H1 (cell line): Measurements from ENCODE around the gene PRR23E. TPM values are rescaled to one million over a fixed set of nuclear protein-coding genes. Genes with fewer than 3 reads are reported as not detected.

Source experiments
- CTCF ChIA-PET: fragments of 300-600 bp; sonication (Branson Sonifier 250); formaldehyde crosslinking; loops from one replicate; lab custom pipeline; 2021; ENCODE audit not compliant: partially characterized antibody; lab: Charles Lee
- POLR2A ChIA-PET: fragments of 300-600 bp; sonication (Branson Sonifier 250); formaldehyde crosslinking; loops from one replicate; lab custom pipeline; 2021; ENCODE audit warnings: inconsistent platforms; ENCODE audit not compliant: partially characterized antibody; lab: Charles Lee
- DNase-seq, 2 experiments: peaks; one replicate each; pipeline versions ENCODE4 v3.0.0 to v3.0.0-alpha.2; 2010 to 2022; ENCODE audit warnings: low spot score in 2 of 2, low read depth in 1 of 2, mixed read lengths in 1 of 2
- FAIRE-seq: peaks from 2 replicates; lab custom pipeline; 2011; peaks lifted over from hg19 to GRCh38; lab: Jason Lieb, UNC
- H2AFZ ChIP-seq: 2 replicates; pipeline ENCODE4 v1.8.1; 2012; ENCODE audit warnings: low read length, inconsistent platforms
- H2AK5ac ChIP-seq: 2 replicates; pipeline ENCODE4 v1.6.1; 2013; ENCODE audit warnings: low read depth, low read length
- H2BK120ac ChIP-seq: replicated peaks from 2 replicates; pipeline ENCODE3; 2013; ENCODE audit warnings: low read depth, low read length, inconsistent platforms
- H2BK12ac ChIP-seq: 2 replicates; pipeline ENCODE4 v1.6.1; 2013; ENCODE audit warnings: low read depth, low read length
- H2BK15ac ChIP-seq: 2 replicates; pipeline ENCODE4 v1.6.1; 2013; ENCODE audit warnings: low read length
- H2BK20ac ChIP-seq: 2 replicates; pipeline ENCODE4 v1.6.1; 2013; ENCODE audit warnings: low read length
- H2BK5ac ChIP-seq: 2 replicates; pipeline ENCODE4 v1.6.1; 2013; ENCODE audit warnings: low read depth, low read length
- H3K14ac ChIP-seq: 2 replicates; pipeline ENCODE4 v1.6.1; 2013; ENCODE audit warnings: inconsistent platforms; ENCODE audit not compliant: insufficient read length
- H3K18ac ChIP-seq: 2 replicates; pipeline ENCODE4 v1.6.1; 2013; ENCODE audit warnings: low read length; ENCODE audit errors: extremely low read depth
- H3K23ac ChIP-seq: 2 replicates; pipeline ENCODE4 v1.6.1; 2013; ENCODE audit warnings: inconsistent platforms; ENCODE audit not compliant: insufficient read length
- H3K23me2 ChIP-seq: 2 replicates; pipeline ENCODE4 v1.6.1; 2013; ENCODE audit warnings: low read depth, low read length
- H3K27ac ChIP-seq: 2 replicates; pipeline ENCODE4 v1.6.1; 2011; ENCODE audit warnings: low read depth, low read length, inconsistent platforms
- H3K27me3 ChIP-seq, 4 experiments: replicated peaks in 1 of 4; 1 replicate in 1 of 4; 2 replicates in 3 of 4; pipeline versions ENCODE4 v1.6.1 to v1.8.1; 2011 to 2013; ENCODE audit warnings: low read length in 3 of 4, mild to moderate bottlenecking in 3 of 4, inconsistent platforms in 2 of 4, mixed read lengths in 2 of 4, moderate library complexity in 1 of 4; ENCODE audit not compliant: control insufficient read depth in 3 of 4, insufficient read depth in 3 of 4; ENCODE audit errors: extremely low read depth in 1 of 4
- H3K36me3 ChIP-seq, 4 experiments: 2 replicates each; pipeline versions ENCODE4 v1.6.1 to v1.8.1; 2011 to 2013; ENCODE audit warnings: mild to moderate bottlenecking in 4 of 4, low read length in 3 of 4, moderate library complexity in 2 of 4, control low read depth in 1 of 4, inconsistent platforms in 1 of 4; ENCODE audit not compliant: insufficient read depth in 4 of 4, control insufficient read depth in 2 of 4
- H3K4ac ChIP-seq: replicated peaks from 2 replicates; pipeline ENCODE3; 2013; ENCODE audit warnings: low read length, low read depth, mixed read lengths, inconsistent platforms; ENCODE audit not compliant: insufficient read length
- H3K4me1 ChIP-seq, 4 experiments: replicated peaks in 1 of 4; 1 replicate in 1 of 4; 2 replicates in 3 of 4; pipeline versions ENCODE4 v1.6.1 to v1.8.1; 2011 to 2013; ENCODE audit warnings: low read length in 3 of 4, inconsistent platforms in 2 of 4, mixed read lengths in 1 of 4; ENCODE audit not compliant: insufficient read depth in 4 of 4, control insufficient read depth in 3 of 4
- H3K4me2 ChIP-seq, 2 experiments: 2 replicates each; pipeline versions ENCODE4 v1.6.1 to v1.8.1; 2011 to 2013; ENCODE audit warnings: low read depth in 2 of 2, low read length in 2 of 2, control low read depth in 1 of 2, inconsistent platforms in 1 of 2, mild to moderate bottlenecking in 1 of 2; ENCODE audit not compliant: insufficient read depth in 1 of 2
- H3K4me3 ChIP-seq, 4 experiments: fragments of 200-600, 300-600 bp in 1 of 4; sonication (generic), shearing (Covaris generic), sonication (Bioruptor Twin) in 1 of 4; 2 replicates each; pipeline versions ENCODE4 v1.5.1 to v1.8.1; 2011 to 2016; ENCODE audit warnings: low read length in 4 of 4, low read depth in 3 of 4, control low read depth in 2 of 4, inconsistent platforms in 2 of 4, mild to moderate bottlenecking in 2 of 4, mixed read lengths in 1 of 4, moderate library complexity in 1 of 4; ENCODE audit not compliant: insufficient read depth in 2 of 4; ENCODE audit errors: extremely low read depth in 1 of 4
- H3K56ac ChIP-seq: replicated peaks from 2 replicates; pipeline ENCODE3; 2013; ENCODE audit warnings: low read depth, mild to moderate bottlenecking, mixed read lengths, low read length, inconsistent platforms; ENCODE audit not compliant: insufficient read length
- H3K79me1 ChIP-seq: 2 replicates; pipeline ENCODE4 v1.6.1; 2013; ENCODE audit warnings: low read depth, low read length, control low read depth
- H3K79me2 ChIP-seq, 2 experiments: 2 replicates each; pipeline versions ENCODE4 v1.6.1 to v1.8.1; 2012 to 2013; ENCODE audit warnings: low read length in 2 of 2, mild to moderate bottlenecking in 2 of 2, inconsistent platforms in 1 of 2; ENCODE audit not compliant: insufficient read depth in 2 of 2, control insufficient read depth in 1 of 2
- H3K9ac ChIP-seq, 4 experiments: replicated peaks in 1 of 4; 1 replicate in 1 of 4; 2 replicates in 3 of 4; pipeline versions ENCODE4 v1.6.1 to v1.8.1; 2011 to 2013; ENCODE audit warnings: low read depth in 3 of 4, low read length in 3 of 4, control low read depth in 2 of 4, mild to moderate bottlenecking in 2 of 4, moderate library complexity in 2 of 4, inconsistent platforms in 1 of 4; ENCODE audit errors: extremely low read depth in 1 of 4
- H3K9me3 ChIP-seq, 2 experiments: 2 replicates each; pipeline versions ENCODE4 v1.6.1 to v1.8.1; 2012 to 2013; ENCODE audit warnings: mild to moderate bottlenecking in 2 of 2, moderate library complexity in 2 of 2, control low read depth in 1 of 2, inconsistent platforms in 1 of 2, low read depth in 1 of 2, low read length in 1 of 2, mixed read lengths in 1 of 2; ENCODE audit not compliant: insufficient read depth in 2 of 2
- H4K20me1 ChIP-seq, 2 experiments: replicated peaks in 1 of 2; 2 replicates each; pipeline versions ENCODE3 to v1.8.1; 2011 to 2013; ENCODE audit warnings: inconsistent platforms in 2 of 2, low read length in 2 of 2, mild to moderate bottlenecking in 1 of 2; ENCODE audit not compliant: insufficient read depth in 2 of 2, control insufficient read depth in 1 of 2
- H4K5ac ChIP-seq: 2 replicates; pipeline ENCODE4 v1.6.1; 2013; ENCODE audit warnings: low read length, low read depth, mixed read lengths, inconsistent platforms; ENCODE audit not compliant: insufficient read length
- H4K8ac ChIP-seq: 2 replicates; pipeline ENCODE4 v1.8.0; 2013; ENCODE audit warnings: mild to moderate bottlenecking, moderate library complexity, low read length, inconsistent platforms; ENCODE audit not compliant: insufficient read depth; ENCODE audit errors: extremely low read depth
- H4K91ac ChIP-seq: replicated peaks from 2 replicates; pipeline ENCODE3; 2013; ENCODE audit warnings: low read length, mixed read lengths, inconsistent platforms; ENCODE audit not compliant: insufficient read length
- BACH1 ChIP-seq: IDR thresholded peaks from 2 replicates; pipeline ENCODE4 v1.6.1; 2012; ENCODE audit warnings: low read length, improper control_type of control experiment
- HDAC6 ChIP-seq: IDR thresholded peaks from one replicate; pipeline ENCODE4 v1.7.1; 2012; ENCODE audit warnings: low read depth, mild to moderate bottlenecking, inconsistent platforms, low read length, moderate library complexity
- KDM4A ChIP-seq: IDR thresholded peaks from one replicate; pipeline ENCODE4 v1.7.1; 2012; ENCODE audit warnings: low read depth, mild to moderate bottlenecking, moderate library complexity, low read length, inconsistent platforms; ENCODE audit not compliant: severe bottlenecking
- POLR2A ChIP-seq, 2 experiments: IDR thresholded peaks; 1 replicate in 1 of 2; 2 replicates in 1 of 2; pipeline ENCODE4 v1.6.1; 2011; ENCODE audit warnings: low read depth in 2 of 2, low read length in 2 of 2, mild to moderate bottlenecking in 2 of 2; ENCODE audit errors: control extremely low read depth in 1 of 2
- WGBS, 2 experiments: shearing (Covaris generic) in 1 of 2; methylation state at CpG; one replicate each; pipeline versions ENCODE4 v1.1.6 to v1.1.7; 2013 to 2015; ENCODE audit warnings: low lambda C conversion rate in 2 of 2, mixed read lengths in 2 of 2, inconsistent platforms in 1 of 2, low coverage in 1 of 2, missing lambda C conversion rate in 1 of 2; ENCODE audit not compliant: insufficient replicate concordance in 2 of 2, insufficient coverage in 1 of 2, insufficient read length in 1 of 2; ENCODE audit errors: extremely low coverage in 1 of 2, missing lambda C conversion rate in 1 of 2; 5-methylcytosine and 5-hydroxymethylcytosine counted together
- polyA plus RNA-seq, 7 experiments: library from polyadenylated mRNA; depleted of rRNA in 3 of 7; stranded (reverse) in 5 of 7; unstranded in 2 of 7; fragments of >200 nt in 5 of 7; fragments of 200-250 nt in 2 of 7; gene quantifications; 1 replicate in 5 of 7; 2 replicates in 1 of 7; 4 replicates in 1 of 7; pipeline versions ENCODE4 v1.2.1 to v1.2.3, GENCODE V29; 2011 to 2013; ENCODE audit warnings: missing spikeins in 2 of 7, mixed read lengths in 2 of 7
- total RNA-seq: library from RNA; stranded (reverse); fragmentation: NEBNext Ultra II Directional; extraction: Animal tissue kit (Norgen Biotek cat#: 25700); gene quantifications from 2 replicates; pipeline ENCODE4 v1.2.1, GENCODE V29; 2021

PRR23E gene
- total and polyA plus RNA-seq, 2 of the 8 experiments (the other 6 are each of a cell fraction or from before 2014, with no cell fraction given) = not detected

DNA sequence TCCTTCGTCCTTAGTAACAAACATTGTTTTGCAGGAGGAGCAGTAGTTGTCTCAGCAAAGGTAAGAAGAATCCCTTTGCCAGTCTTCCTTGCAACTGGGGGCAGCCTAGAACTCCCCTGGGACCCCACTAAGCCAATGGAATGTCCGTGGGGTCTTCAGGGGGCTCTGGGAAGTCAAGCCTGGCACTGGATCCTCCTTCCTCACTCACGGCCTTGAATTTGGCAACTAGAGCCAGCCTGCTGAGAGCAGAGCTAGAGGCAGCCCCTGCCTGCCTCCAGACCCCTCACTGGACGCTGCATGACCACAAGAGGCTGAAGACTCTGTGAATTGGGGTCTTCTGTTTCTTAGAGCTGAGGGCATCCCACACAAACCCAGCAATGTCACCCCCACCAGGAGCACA lies 18.6 kb upstream of the PRR23E start:
- no peak overlapping the region for H2BK15ac ChIP-seq
- WGBS, 2 experiments = 82% methylated on average over 4 of the region's 4 CpGs; no CpG with 5 or more reads in 1 of the 2 experiments
- H2AK5ac ChIP-seq = no peak overlapping the region
- H3K4me2 ChIP-seq = no peak overlapping the region
- ChIA-PET POLR2A (no interaction called here), CTCF (interaction anchor here (1.3 kb wide), 1 partner anchor 11 kb away, joined by 4 read pairs; no protein-coding TSS in a partner anchor)
- H4K20me1 ChIP-seq = peaks cover 0 to 2% of the 10 kb centered on the region in 2 experiments
- H4K8ac ChIP-seq = no peak overlapping the region
- H3K18ac ChIP-seq = no peak overlapping the region
- no peaks in the 10 kb centered on the region for H3K79me1 ChIP-seq
- no peaks in the 10 kb centered on the region for H3K9me3 ChIP-seq
- H3K4ac ChIP-seq = no peak overlapping the region
- no peak overlapping the region for H3K56ac ChIP-seq
- no peak overlapping the region for H3K4me3 ChIP-seq
- H3K9ac ChIP-seq = no peak overlapping the region
- H3K14ac ChIP-seq = no peak overlapping the region
- H3K4me1 ChIP-seq = peaks cover 0 to 3% (median 1%) of the 10 kb centered on the region in 4 experiments; a peak in 2 of 7 replicates
- no peak overlapping the region for H2BK20ac ChIP-seq
- H2BK12ac ChIP-seq = no peak overlapping the region
- H3K36me3 ChIP-seq = no peaks in the 10 kb centered on the region
- FAIRE-seq (no peak), DNase-seq (no peak)
- H4K91ac ChIP-seq = no peak overlapping the region
- H2BK120ac ChIP-seq = no peak overlapping the region
- no peaks in the 10 kb centered on the region; a peak in 1 of 7 replicates for H3K27me3 ChIP-seq
- no peaks in the 10 kb centered on the region for H3K79me2 ChIP-seq
- no peak overlapping the region for H3K23ac ChIP-seq
- TF ChIP-seq POLR2A (IDR thresholded peaks at IDR 0.05; ENCODE audit: control extremely low read depth in 1 of 2, low read depth in 2 of 2, low read length in 2 of 2) = no peak
- TF ChIP-seq BACH1 = no peak
- TF ChIP-seq HDAC6 = no peak
- no peak for TF ChIP-seq KDM4A
- H2AFZ ChIP-seq = no peak overlapping the region
- H4K5ac ChIP-seq = no peak overlapping the region
- H3K27ac ChIP-seq = no peak overlapping the region
- no peaks in the 10 kb centered on the region for H3K23me2 ChIP-seq
- H2BK5ac ChIP-seq = no peak overlapping the region
